ENCODE data around the gene ALDH1A2.

DNA sequence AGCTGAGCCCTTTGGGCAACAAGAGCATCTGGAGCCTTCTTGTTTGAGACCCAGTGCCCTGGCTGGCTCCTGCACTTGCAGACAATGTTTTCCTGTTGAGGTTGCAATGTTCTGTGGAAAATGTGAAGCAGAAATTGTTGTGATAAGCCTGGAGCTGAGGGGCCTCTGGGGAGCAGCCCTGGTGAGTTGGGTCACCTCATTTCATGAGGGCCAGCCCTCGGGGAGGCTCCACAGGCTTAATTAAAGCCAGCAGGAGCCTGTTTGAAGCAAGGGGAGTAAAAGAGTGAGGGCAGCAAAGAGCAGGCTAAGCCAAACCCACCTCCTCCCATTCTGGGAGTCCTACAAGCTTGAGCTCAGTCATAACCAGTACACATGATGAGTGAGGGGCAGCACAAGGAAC, 154.3 kb downstream of the ALDH1A2 start:
- TF ChIP-seq, protein P1, sequence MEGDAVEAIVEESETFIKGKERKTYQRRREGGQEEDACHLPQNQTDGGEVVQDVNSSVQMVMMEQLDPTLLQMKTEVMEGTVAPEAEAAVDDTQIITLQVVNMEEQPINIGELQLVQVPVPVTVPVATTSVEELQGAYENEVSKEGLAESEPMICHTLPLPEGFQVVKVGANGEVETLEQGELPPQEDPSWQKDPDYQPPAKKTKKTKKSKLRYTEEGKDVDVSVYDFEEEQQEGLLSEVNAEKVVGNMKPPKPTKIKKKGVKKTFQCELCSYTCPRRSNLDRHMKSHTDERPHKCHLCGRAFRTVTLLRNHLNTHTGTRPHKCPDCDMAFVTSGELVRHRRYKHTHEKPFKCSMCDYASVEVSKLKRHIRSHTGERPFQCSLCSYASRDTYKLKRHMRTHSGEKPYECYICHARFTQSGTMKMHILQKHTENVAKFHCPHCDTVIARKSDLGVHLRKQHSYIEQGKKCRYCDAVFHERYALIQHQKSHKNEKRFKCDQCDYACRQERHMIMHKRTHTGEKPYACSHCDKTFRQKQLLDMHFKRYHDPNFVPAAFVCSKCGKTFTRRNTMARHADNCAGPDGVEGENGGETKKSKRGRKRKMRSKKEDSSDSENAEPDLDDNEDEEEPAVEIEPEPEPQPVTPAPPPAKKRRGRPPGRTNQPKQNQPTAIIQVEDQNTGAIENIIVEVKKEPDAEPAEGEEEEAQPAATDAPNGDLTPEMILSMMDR (IDR thresholded peaks at IDR 0.05), result no peak
- no peak for TF ChIP-seq EP300 (IDR thresholded peaks at IDR 0.05)

Measured in gastroesophageal sphincter (tissue), 3 donors.